BJ (cell line): ENCODE results near the gene NFKBIE. TPM values are rescaled to one million over a fixed set of nuclear protein-coding genes. Genes with fewer than 3 reads are reported as not detected.

Experiments used
- CTCF ChIA-PET: fragments of 350-600 bp; formaldehyde crosslinking; extraction: SDS; loops from one replicate; lab custom pipeline; 2021; ENCODE audit warnings: antibody characterized with exemption, inconsistent platforms; lab: Yijun Ruan, JAX
- POLR2A ChIA-PET: fragments of 300-600 bp; sonication (Branson Sonifier 250); formaldehyde crosslinking; extraction: SDS; loops from one replicate; lab custom pipeline; 2021; ENCODE audit warnings: antibody characterized with exemption; lab: Charles Lee
- DNase-seq: peaks from one replicate; pipeline ENCODE4 v3.0.0-alpha.2; 2011; ENCODE audit warnings: low read depth
- H3K27me3 ChIP-seq: 2 replicates; pipeline ENCODE4 v1.6.0; 2011; ENCODE audit warnings: low read length; ENCODE audit not compliant: control insufficient read depth, insufficient read depth
- H3K36me3 ChIP-seq: 2 replicates; pipeline ENCODE4 v1.5.1; 2011; ENCODE audit warnings: low read length; ENCODE audit not compliant: control insufficient read depth, insufficient read depth
- H3K4me3 ChIP-seq: 2 replicates; pipeline ENCODE4 v1.5.1; 2011; ENCODE audit warnings: low read depth, mild to moderate bottlenecking, control low read depth, low read length
- CTCF ChIP-seq: IDR thresholded peaks from 2 replicates; pipeline ENCODE4 v1.5.1; 2011; ENCODE audit warnings: low read depth, mild to moderate bottlenecking, control low read depth, inconsistent platforms, low read length, moderate library complexity; ENCODE audit not compliant: insufficient read depth
- polyA plus RNA-seq: library from polyadenylated mRNA; depleted of rRNA; stranded (reverse); fragments of >200 nt; gene quantifications from 2 replicates; pipeline ENCODE4 v1.2.3, GENCODE V29; 2011; rRNA removed
- small RNA-seq: library from RNA; depleted of rRNA; stranded (forward); fragments of <200 nt; gene quantifications from one replicate; pipeline ENCODE3, GENCODE V24; 2012; ENCODE audit warnings: low replicate concordance, low read depth; ENCODE audit not compliant: insufficient read length

Gene NFKBIE
- polyA plus RNA-seq, 1 experiment = 8.0 TPM

- no peak for DNase-seq
- no peak for TF ChIP-seq CTCF
- Histone ChIP-seq H3K27me3 (peaks cover 6% of the 10 kb centered on the region), H3K4me3 (no peak overlapping the region), H3K36me3 (no peaks in the 10 kb centered on the region)
- ChIA-PET CTCF (interaction anchor here (1.5 to 1.8 kb wide), 3 partner anchors 13 to 22 kb away, joined by 3 to 4 read pairs (median 3); no protein-coding TSS in a partner anchor), POLR2A (no interaction called here)
These were observed 51.0 kb downstream of the NFKBIE start for GRCh38 chr6:44214307-44214706.

- DNase-seq = no peak
- H3K4me3 ChIP-seq = no peak overlapping the region
- no peak for TF ChIP-seq CTCF
- no peaks in the 10 kb centered on the region for H3K36me3 ChIP-seq
- CTCF ChIA-PET = interaction anchor here (1.0 to 2.5 kb wide), 4 partner anchors 8 to 45 kb away, joined by 4 to 6 read pairs (median 4); no protein-coding TSS in a partner anchor
- POLR2A ChIA-PET = no interaction called here
- peaks cover 6% of the 10 kb centered on the region for H3K27me3 ChIP-seq
These were observed 54.1 kb downstream of the NFKBIE start for GRCh38 chr6:44211284-44211683.

Small RNAs within 50 kb of the gene (small RNA-seq; reads per million reads assigned to genes)
- gene RN7SL811P = not detected

Other genes starting within 250 kb of the NFKBIE start
- 58.4 TPM in 2 replicates for gene MRPL14, start 138.1 kb downstream of the NFKBIE start, polyA plus RNA-seq
- 34.1 and 56.5 TPM in 2 replicates for gene TMEM63B, start 138.0 kb downstream of the NFKBIE start, polyA plus RNA-seq
- gene CAPN11, start 106.7 kb downstream of the NFKBIE start, polyA plus RNA-seq = 0.04 TPM in 1 of 2 replicates, not detected in the other
- gene MYMX, start 48.6 kb downstream of the NFKBIE start, polyA plus RNA-seq = not detected in 2 replicates
- 25.7 and 34.1 TPM in 2 replicates for gene SLC29A1, start 42.0 kb downstream of the NFKBIE start, polyA plus RNA-seq
- gene HSP90AB1, start 18.4 kb downstream of the NFKBIE start, polyA plus RNA-seq = 578 and 615 TPM in 2 replicates
- gene SLC35B2, start 8.0 kb downstream of the NFKBIE start, polyA plus RNA-seq = 104 and 145 TPM in 2 replicates
- not detected in 2 replicates for gene TMEM151B, start 4.9 kb upstream of the NFKBIE start, polyA plus RNA-seq
- 4.5 and 7.3 TPM in 2 replicates for gene AARS2, start 47.8 kb upstream of the NFKBIE start, polyA plus RNA-seq
- gene SPATS1, start 77.1 kb upstream of the NFKBIE start, polyA plus RNA-seq = not detected in 2 replicates
- gene CDC5L, start 122.2 kb upstream of the NFKBIE start, polyA plus RNA-seq = 7.6 and 13.4 TPM in 2 replicates